Measurements from ENCODE around the gene ADORA3.

Gene ADORA3

DNA sequence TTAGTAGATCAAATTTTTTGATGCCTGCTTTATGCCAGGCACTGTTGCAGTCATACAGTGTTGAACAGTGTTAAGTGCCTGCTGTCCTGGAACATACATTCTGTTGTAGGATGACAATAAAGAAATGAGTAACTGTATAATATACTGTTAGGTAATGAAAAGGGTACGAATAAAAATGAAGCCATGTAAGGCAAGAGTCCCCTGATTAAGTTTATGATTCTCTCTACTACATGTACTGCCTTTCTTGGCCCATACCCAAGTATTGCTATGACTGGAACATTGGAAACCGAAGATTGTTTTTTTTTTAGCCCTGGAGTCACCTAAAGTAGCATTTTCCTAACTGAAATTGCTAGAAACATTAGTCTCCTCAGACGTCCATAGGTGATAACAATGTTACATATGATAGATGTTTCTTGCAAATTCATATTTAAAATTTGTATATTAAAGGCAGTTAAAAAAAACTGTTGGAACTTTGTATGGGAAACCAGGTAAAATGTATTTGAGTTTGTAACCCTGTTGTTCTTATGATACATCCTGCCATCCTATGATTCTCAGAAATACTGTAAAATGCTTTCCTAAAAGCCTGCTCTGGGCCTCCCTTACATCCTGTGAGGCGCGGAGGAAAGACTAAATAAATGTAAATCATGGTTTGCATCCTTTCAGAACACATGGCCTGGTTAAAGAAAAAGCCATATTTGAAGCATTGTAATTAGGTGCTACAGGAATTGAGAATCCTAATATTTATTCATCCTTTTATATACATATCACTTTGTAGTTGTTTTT, 48.4 kb downstream of the ADORA3 start:
- no peak for TF ChIP-seq ZNF274 (IDR thresholded peaks at IDR 0.05; ENCODE audit: low read depth, low read length)
- no peak overlapping the region for H3K4me3 ChIP-seq (ENCODE audit: low read length)

DNA sequence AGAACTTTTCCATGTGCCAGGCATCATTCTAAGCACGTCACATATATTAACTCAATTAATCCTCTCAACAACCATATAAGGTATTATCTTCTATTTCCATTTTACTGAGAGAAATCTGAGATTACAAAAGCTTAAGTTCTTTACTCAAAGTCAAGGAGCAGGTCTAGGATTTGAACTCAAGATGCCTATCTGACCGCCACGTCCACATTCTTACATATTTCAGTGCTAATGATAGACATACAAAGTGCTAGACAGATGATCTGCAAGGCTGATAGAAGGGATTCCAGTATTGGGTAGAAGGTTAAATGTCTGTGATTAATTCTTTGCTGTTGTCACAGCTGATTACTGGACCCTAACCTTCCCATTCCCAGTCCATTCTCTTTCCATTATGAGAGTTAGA, 49.7 kb downstream of the ADORA3 start:
- TF ChIP-seq ZNF274 (IDR thresholded peaks at IDR 0.05; ENCODE audit: low read depth, low read length), result no peak
- H3K4me3 ChIP-seq (ENCODE audit: low read length), result no peak overlapping the region

DNA sequence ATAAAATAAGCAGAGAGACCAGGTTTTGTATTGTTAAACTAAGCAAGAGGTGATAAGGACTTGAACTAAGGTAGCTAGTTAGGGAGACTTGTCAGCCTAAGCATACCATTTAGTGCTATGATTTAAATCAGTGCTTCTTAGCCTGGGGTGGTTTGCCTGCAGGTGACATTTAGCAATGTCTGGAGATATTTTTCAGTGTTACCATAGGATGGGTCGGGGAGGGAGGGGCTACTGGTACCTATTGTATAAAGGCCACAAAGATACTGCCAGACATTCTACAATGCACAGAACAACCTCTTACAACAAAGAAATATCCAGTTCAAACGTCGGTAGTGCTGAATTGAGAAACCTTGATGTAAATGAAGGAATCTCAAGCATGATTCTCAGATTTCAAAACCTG, 50.9 kb downstream of the ADORA3 start:
- TF ChIP-seq ZNF274 (IDR thresholded peaks at IDR 0.05; ENCODE audit: low read depth, low read length), result no peak
- no peak overlapping the region for H3K4me3 ChIP-seq (ENCODE audit: low read length)

DNA sequence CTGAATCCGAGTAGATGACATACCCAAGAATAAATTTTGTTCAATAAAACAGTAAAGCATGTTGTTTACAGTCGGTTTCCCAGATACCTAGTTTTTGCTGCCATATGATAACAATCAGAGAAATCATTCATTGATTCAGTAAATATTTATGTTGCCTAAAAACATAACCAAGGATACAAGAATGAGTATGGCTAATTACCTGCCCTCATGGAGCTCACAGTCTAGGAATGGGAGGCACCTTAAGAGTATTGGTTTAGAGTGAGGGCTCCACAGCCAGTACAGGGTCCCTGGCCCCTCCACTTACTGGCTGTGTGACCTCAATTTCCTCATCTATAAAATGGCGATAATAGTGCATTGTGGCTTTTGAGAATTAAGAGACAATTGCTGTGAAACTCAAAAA, 53.2 kb downstream of the ADORA3 start:
- TF ChIP-seq ZNF274 (IDR thresholded peaks at IDR 0.05; ENCODE audit: low read depth, low read length), result no peak
- H3K4me3 ChIP-seq (ENCODE audit: low read length), result peak overlapping the region; percentile 95

DNA sequence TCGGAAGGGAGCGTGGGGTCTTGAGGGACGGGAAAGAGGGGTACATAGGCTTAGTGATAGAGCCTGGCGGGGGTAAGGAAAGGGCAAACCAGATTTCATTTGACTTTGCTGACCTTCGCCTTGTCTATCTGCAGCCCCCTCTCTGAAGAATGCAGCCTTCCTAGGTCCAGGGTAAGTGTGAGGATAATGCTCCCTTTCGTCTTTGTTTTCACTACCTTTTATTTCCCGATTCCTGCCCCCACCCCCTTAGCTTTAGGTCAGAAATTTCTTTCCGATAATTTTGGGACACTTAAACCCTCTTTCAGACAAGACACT, 53.8 kb downstream of the ADORA3 start:
- no peak for TF ChIP-seq ZNF274 (IDR thresholded peaks at IDR 0.05; ENCODE audit: low read depth, low read length)
- H3K4me3 ChIP-seq (ENCODE audit: low read length), result peak overlapping the region; percentile 95

Measured in GM08714 (cell line).